D721Med (cell line): ENCODE measurements around the gene KREMEN1.
"Not testable (repeated sequence)": the region's sequence is repeated elsewhere in the genome, so short reads cannot be mapped to it uniquely, and the experiment has no call there.

Experiments used
- DNase-seq: peaks from one replicate; pipeline ENCODE4 v3.0.0; 2011; ENCODE audit warnings: low spot score; ENCODE audit not compliant: insufficient read length
- FAIRE-seq: peaks from 2 replicates; lab custom pipeline; 2011; peaks lifted over from hg19 to GRCh38; lab: Jason Lieb, UNC
- CTCF ChIP-seq: IDR thresholded peaks from 2 replicates; pipeline ENCODE4 v1.5.1; 2012; ENCODE audit warnings: mild to moderate bottlenecking, control low read depth; ENCODE audit not compliant: insufficient read depth; ENCODE audit errors: missing control alignments

The KREMEN1 gene

DNA sequence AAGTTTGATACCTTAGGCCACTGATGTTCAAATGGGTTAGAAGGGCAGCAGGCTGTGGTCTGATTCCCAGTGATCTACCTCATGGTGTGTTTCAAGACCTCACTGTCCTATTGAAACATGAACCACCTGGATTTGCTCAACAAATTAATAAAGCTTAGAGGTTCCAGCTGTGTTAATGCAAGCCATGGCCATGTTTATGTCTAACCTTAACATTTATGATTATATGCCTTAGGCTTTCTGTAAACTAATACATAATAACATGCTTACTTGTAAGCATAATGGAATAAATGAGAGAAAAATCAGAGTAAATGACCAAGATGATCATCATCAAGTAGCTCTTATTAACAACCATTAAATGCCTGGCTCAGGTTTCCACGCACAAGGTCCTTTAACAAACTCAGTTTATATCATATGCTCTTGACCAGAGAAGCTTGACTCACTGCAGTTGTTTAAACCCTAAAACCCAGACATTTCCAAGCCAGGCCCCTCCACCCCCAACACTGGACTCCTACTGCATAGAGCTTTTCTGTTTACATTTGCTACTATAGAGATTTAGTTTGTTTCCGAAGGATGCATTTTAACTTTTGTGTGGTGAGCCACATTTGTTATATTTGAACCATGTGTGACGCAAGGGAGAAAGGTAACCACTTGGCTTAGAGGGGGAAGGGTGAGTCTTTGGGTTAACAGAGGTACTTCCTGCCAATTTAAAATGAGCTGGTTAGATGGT, 43.7 kb downstream of the KREMEN1 start:
- DNase-seq (no peak), FAIRE-seq (no peak)
- TF ChIP-seq CTCF = no peak

DNA sequence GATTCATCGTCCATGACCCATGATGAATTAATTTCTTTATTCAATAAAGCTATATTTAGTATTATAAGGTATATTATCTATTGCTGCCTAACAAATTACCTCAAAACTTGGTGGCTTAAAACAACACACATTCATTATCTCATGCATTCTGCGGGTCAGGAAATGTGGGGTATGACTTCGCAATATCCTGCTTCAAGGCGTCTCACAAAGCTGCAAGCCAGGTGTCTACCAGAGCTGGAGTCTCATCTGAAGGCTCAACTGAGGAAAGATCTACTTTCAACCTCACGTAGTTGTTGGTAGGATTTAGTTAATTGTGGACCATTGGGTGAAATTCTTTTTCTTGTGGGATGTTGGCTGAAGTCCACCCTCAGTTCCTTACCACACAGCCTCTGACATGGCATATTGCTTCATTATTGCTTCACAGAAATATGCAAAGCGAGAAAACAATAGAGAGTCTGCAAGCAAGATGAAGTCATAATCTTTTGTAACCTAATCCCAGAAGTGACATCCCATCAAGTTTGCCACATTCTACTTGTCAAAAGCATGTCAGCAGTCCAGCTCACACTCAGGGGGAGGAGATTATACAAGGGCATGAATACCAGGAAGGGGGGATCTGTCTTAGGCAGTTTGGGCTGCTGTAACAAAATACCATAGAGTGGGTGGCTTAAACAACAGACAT, 45.1 kb downstream of the KREMEN1 start:
- DNase-seq = no peak
- TF ChIP-seq CTCF = no peak
- FAIRE-seq = no peak

GRCh38 chr22:29120098-29120912, 47.5 kb downstream of the KREMEN1 start:
- FAIRE-seq = not testable (repeated sequence)

GRCh38 chr22:29121124-29121523, 48.3 kb downstream of the KREMEN1 start:
- TF ChIP-seq CTCF = no peak
- DNase-seq (no peak), FAIRE-seq (no peak)

More at GRCh38 chr22:29120098-29120912, 47.5 kb downstream of the KREMEN1 start:
- not testable (repeated sequence) for DNase-seq

DNA sequence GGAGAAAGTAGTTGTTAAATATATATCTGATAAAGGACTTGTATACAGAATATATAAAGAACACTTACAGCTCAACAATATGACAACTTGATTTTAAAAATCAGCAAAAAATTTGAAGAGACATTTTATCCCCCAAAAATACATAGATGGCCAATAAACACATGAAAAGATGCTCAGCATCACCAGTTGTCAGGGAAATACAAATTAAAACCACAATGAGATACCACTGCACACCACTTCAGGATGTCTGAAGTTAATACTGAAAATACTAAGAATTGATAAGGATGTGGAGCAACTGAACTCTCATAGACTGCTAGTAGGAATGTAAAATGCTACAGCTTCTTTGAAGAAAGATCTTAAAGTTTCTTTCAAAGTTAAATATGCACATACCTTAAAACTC, 49.2 kb downstream of the KREMEN1 start:
- TF ChIP-seq CTCF = no peak
- DNase-seq (no peak), FAIRE-seq (no peak)

GRCh38 chr22:29124777-29125442, 52.1 kb downstream of the KREMEN1 start:
- DNase-seq = no peak
- no peak for FAIRE-seq
- no peak for TF ChIP-seq CTCF

DNA sequence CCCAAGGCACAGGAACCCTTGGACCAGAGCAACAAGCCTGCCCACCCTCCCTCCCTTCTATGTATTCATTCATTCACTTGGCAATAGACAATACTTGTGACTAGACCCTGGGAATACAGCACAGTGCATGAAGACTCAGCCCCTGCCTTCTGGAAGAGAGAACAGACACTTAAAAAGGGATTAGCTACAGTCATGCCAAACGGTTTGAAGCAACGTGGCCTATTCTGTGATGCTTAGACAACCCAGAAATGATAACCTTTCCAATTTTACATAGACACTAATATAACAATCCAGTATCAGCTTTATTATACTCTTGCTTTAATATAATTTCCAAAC, 52.6 kb downstream of the KREMEN1 start:
- no peak for DNase-seq
- TF ChIP-seq CTCF = no peak
- no peak for FAIRE-seq
